ENCODE results near the gene KIF9. TPM values are rescaled to one million over a fixed set of nuclear protein-coding genes. Genes with fewer than 3 reads are reported as not detected.
"Not testable (repeated sequence)": the region's sequence is repeated elsewhere in the genome, so short reads cannot be mapped to it uniquely, and the experiment has no call there.

Gene KIF9
- total RNA-seq, 1 experiment from 2014 or later, result 5.8 TPM

DNA sequence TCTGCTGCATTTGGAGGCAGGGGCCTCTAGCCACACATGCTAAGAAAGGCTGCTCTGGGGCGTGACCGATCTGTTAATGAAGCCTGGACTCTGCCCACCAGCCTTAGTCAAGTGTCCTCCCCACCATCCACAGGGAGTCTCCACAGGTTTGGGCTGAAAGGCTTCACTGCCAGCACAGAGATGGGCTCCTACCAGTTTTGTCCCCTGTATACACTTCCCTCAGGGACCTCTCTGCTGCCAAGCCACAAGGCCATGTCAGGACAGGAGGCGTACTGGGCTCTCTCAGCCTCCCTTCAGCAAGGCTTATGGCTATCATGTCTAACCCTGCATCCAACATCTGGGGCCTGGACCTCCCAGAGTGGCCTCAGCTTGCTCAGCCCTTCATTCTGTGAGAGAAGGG lies 23.5 kb downstream of the KIF9 start:
- no peak for DNase-seq (ENCODE audit: low spot score)
- H3K27me3 Mint-ChIP-seq (ENCODE audit: low read depth), result no peaks in the 10 kb centered on the region
- peaks cover 11% of the 10 kb centered on the region for H3K4me1 Mint-ChIP-seq
- H3K36me3 Mint-ChIP-seq, result no peaks in the 10 kb centered on the region
- no peak overlapping the region for H3K27ac Mint-ChIP-seq
- POLR2A ChIA-PET, result no interaction called here
- no peak overlapping the region for H3K4me3 Mint-ChIP-seq
- CTCF ChIA-PET, result no interaction called here
- ATAC-seq, result no peak
- TF ChIP-seq, protein P1, sequence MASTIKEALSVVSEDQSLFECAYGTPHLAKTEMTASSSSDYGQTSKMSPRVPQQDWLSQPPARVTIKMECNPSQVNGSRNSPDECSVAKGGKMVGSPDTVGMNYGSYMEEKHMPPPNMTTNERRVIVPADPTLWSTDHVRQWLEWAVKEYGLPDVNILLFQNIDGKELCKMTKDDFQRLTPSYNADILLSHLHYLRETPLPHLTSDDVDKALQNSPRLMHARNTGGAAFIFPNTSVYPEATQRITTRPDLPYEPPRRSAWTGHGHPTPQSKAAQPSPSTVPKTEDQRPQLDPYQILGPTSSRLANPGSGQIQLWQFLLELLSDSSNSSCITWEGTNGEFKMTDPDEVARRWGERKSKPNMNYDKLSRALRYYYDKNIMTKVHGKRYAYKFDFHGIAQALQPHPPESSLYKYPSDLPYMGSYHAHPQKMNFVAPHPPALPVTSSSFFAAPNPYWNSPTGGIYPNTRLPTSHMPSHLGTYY (CRISPR knock-in tag; IDR thresholded peaks at IDR 0.05), result no peak
- TF ChIP-seq ZNF317 (CRISPR knock-in tag; IDR thresholded peaks at IDR 0.05; ENCODE audit: borderline replicate concordance, low read depth) (no peak), RELA (CRISPR knock-in tag; IDR thresholded peaks at IDR 0.05; ENCODE audit: borderline replicate concordance) (no peak), EMX1 (CRISPR knock-in tag; IDR thresholded peaks at IDR 0.05) (no peak), ZNF219 (CRISPR knock-in tag; IDR thresholded peaks at IDR 0.05; ENCODE audit: borderline replicate concordance) (no peak), CREM (CRISPR knock-in tag; IDR thresholded peaks at IDR 0.05) (no peak), NFE2L1 (CRISPR knock-in tag; IDR thresholded peaks at IDR 0.05) (no peak)
- TF ChIP-seq, protein P2, sequence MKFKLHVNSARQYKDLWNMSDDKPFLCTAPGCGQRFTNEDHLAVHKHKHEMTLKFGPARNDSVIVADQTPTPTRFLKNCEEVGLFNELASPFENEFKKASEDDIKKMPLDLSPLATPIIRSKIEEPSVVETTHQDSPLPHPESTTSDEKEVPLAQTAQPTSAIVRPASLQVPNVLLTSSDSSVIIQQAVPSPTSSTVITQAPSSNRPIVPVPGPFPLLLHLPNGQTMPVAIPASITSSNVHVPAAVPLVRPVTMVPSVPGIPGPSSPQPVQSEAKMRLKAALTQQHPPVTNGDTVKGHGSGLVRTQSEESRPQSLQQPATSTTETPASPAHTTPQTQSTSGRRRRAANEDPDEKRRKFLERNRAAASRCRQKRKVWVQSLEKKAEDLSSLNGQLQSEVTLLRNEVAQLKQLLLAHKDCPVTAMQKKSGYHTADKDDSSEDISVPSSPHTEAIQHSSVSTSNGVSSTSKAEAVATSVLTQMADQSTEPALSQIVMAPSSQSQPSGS (CRISPR knock-in tag; IDR thresholded peaks at IDR 0.05; ENCODE audit: borderline replicate concordance, low read depth), result no peak
- TF ChIP-seq, protein P3, sequence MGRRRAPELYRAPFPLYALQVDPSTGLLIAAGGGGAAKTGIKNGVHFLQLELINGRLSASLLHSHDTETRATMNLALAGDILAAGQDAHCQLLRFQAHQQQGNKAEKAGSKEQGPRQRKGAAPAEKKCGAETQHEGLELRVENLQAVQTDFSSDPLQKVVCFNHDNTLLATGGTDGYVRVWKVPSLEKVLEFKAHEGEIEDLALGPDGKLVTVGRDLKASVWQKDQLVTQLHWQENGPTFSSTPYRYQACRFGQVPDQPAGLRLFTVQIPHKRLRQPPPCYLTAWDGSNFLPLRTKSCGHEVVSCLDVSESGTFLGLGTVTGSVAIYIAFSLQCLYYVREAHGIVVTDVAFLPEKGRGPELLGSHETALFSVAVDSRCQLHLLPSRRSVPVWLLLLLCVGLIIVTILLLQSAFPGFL (CRISPR knock-in tag; IDR thresholded peaks at IDR 0.05; ENCODE audit: borderline replicate concordance), result no peak
- TF ChIP-seq, protein P4, sequence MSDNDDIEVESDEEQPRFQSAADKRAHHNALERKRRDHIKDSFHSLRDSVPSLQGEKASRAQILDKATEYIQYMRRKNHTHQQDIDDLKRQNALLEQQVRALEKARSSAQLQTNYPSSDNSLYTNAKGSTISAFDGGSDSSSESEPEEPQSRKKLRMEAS (CRISPR knock-in tag; IDR thresholded peaks at IDR 0.05), result no peak
- TF ChIP-seq, protein P5, sequence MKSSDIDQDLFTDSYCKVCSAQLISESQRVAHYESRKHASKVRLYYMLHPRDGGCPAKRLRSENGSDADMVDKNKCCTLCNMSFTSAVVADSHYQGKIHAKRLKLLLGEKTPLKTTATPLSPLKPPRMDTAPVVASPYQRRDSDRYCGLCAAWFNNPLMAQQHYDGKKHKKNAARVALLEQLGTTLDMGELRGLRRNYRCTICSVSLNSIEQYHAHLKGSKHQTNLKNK (CRISPR knock-in tag; IDR thresholded peaks at IDR 0.05), result no peak
- TF ChIP-seq, protein P6, sequence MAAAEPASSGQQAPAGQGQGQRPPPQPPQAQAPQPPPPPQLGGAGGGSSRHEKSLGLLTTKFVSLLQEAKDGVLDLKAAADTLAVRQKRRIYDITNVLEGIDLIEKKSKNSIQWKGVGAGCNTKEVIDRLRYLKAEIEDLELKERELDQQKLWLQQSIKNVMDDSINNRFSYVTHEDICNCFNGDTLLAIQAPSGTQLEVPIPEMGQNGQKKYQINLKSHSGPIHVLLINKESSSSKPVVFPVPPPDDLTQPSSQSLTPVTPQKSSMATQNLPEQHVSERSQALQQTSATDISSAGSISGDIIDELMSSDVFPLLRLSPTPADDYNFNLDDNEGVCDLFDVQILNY (CRISPR knock-in tag; IDR thresholded peaks at IDR 0.05), result no peak
- H3K9me3 Mint-ChIP-seq, result no peaks in the 10 kb centered on the region

DNA sequence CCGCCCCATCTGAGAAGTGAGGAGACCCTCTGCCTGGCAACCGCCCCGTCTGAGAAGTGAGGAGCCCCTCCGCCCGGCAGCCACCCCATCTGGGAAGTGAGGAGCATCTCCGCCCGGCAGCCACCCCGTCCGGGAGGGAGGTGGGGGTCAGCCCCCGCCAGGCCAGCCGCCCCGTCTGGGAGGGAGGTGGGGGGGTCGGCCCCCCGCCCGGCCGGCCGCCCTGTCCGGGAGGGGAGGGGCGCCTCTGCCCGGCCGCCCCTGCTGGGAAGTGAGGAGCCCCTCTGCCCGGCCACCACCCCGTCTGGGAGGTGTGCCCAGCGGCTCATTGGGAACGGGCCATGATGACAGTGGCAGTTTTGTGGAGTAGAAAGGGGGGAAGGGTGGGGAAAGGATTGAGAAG lies 26.3 kb downstream of the KIF9 start:
- peaks cover 11% of the 10 kb centered on the region for H3K4me1 Mint-ChIP-seq
- ATAC-seq; H3K27me3 Mint-ChIP-seq (ENCODE audit: low read depth); H3K4me3 Mint-ChIP-seq; CTCF ChIA-PET; H3K36me3 Mint-ChIP-seq; H3K9me3 Mint-ChIP-seq; DNase-seq (ENCODE audit: low spot score); POLR2A ChIA-PET; H3K27ac Mint-ChIP-seq: not testable (repeated sequence)

DNA sequence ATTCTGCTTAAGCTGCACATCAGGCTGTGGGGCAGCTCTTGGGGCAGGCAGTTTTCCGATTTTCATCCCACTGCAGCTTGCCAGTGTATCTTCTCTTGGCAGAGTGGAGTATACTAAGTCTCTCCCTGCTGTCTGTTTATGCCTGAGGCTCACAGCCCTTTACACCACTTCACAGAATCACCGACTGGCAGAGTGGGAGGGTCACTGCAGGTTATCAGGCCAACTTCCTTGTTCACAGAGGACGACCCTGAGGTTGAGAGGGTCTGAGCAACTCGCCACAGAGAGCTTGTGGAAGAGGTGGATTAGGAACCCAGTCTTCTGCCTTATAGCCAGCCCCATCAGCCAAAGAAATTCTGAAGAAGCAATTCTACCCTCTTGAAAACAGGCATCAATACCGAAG lies 30.9 kb downstream of the KIF9 start:
- ChIA-PET POLR2A (no interaction called here), CTCF (interaction anchor here (0.9 to 2.0 kb wide), 3 partner anchors 73 to 120 kb away, joined by 3 to 11 read pairs (median 5); no protein-coding TSS in a partner anchor)
- peaks cover 4% of the 10 kb centered on the region for H3K4me1 Mint-ChIP-seq
- H3K36me3 Mint-ChIP-seq, result no peaks in the 10 kb centered on the region
- no peaks in the 10 kb centered on the region for H3K27me3 Mint-ChIP-seq (ENCODE audit: low read depth)
- TF ChIP-seq JAZF1 (CRISPR knock-in tag; IDR thresholded peaks at IDR 0.05) (no peak), NR3C1 (CRISPR knock-in tag; conservative IDR thresholded peaks at IDR 0.05; ENCODE audit: low read depth) (no peak), ZNF416 (CRISPR knock-in tag; IDR thresholded peaks at IDR 0.05) (no peak)
- TF ChIP-seq, protein P4 (CRISPR knock-in tag; IDR thresholded peaks at IDR 0.05), result no peak
- ATAC-seq, result no peak
- no peak overlapping the region for H3K4me3 Mint-ChIP-seq
- H3K9me3 Mint-ChIP-seq, result no peaks in the 10 kb centered on the region
- no peak overlapping the region for H3K27ac Mint-ChIP-seq
- DNase-seq (ENCODE audit: low spot score), result no peak

DNA sequence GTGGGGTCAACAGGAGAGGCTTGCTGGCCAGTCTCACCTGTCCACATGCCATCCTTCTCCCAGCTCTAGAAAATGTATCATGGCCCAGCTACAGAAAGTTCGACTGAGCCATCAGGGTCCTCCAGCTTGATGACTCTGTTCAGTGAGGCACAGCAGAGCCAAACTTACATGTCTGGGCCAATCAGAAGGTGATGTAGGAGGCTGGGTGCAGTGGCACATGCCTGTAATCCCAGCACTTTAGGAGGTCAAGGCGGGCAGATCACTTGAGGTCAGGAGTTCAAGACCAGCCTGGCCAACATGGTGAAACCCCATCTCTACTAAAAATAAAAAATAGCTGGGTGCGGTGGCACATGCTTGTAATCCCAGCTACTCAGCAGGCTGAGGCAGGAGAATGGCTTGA lies 31.5 kb downstream of the KIF9 start:
- H3K27ac Mint-ChIP-seq; ATAC-seq; H3K4me1 Mint-ChIP-seq; H3K36me3 Mint-ChIP-seq; H3K4me3 Mint-ChIP-seq; H3K9me3 Mint-ChIP-seq; H3K27me3 Mint-ChIP-seq (ENCODE audit: low read depth); DNase-seq (ENCODE audit: low spot score); POLR2A ChIA-PET: not testable (repeated sequence)
- CTCF ChIA-PET, result interaction anchor here (0.9 to 2.0 kb wide), 12 partner anchors 10 to 170 kb away, joined by 3 to 11 read pairs (median 3); no protein-coding TSS in a partner anchor
